Measurements from ENCODE around the gene UBE2E2. TPM values are rescaled to one million over a fixed set of nuclear protein-coding genes. Genes with fewer than 3 reads are reported as not detected.

Gene UBE2E2
- total RNA-seq, 2 experiments from 2014 or later: 16.5 to 23.2 TPM

DNA sequence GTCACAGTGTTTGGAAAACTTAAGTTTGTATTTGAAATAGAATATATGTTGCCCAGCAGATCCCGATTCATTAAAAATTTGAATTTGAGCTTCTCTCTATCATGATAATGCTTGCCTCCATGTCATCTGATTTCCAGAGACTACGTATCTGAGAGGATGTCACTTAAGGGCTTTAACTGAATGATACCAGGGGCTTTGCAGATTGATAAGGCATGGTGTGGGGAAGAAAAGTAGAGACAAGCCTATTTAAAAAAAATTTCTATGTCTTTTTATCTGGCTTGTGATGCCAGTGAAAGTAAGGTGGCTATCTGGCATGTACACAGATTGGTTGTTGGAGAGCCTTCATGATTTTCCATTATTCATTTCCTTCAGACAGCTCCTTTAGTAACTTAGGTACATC, 72.7 kb downstream of the UBE2E2 start:
- TF ChIP-seq, protein P1, sequence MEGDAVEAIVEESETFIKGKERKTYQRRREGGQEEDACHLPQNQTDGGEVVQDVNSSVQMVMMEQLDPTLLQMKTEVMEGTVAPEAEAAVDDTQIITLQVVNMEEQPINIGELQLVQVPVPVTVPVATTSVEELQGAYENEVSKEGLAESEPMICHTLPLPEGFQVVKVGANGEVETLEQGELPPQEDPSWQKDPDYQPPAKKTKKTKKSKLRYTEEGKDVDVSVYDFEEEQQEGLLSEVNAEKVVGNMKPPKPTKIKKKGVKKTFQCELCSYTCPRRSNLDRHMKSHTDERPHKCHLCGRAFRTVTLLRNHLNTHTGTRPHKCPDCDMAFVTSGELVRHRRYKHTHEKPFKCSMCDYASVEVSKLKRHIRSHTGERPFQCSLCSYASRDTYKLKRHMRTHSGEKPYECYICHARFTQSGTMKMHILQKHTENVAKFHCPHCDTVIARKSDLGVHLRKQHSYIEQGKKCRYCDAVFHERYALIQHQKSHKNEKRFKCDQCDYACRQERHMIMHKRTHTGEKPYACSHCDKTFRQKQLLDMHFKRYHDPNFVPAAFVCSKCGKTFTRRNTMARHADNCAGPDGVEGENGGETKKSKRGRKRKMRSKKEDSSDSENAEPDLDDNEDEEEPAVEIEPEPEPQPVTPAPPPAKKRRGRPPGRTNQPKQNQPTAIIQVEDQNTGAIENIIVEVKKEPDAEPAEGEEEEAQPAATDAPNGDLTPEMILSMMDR (IDR thresholded peaks at IDR 0.05): no peak
- intact Hi-C loops (cut with micrococcal nuclease): no loop called here
- Mint-ChIP-seq H3K9me3 (peaks cover 8% of the 10 kb centered on the region), H3K27ac (no peak overlapping the region), H3K4me3 (no peak overlapping the region), H3K27me3 (no peaks in the 10 kb centered on the region), H3K4me1 (ENCODE audit: low read depth) (peaks cover 9% of the 10 kb centered on the region), H3K36me3 (ENCODE audit: low read depth) (peaks cover 6% of the 10 kb centered on the region)
- DNase-seq (no peak), ATAC-seq (no peak)
- ChIA-PET CTCF (no interaction called here), POLR2A (no interaction called here)

DNA sequence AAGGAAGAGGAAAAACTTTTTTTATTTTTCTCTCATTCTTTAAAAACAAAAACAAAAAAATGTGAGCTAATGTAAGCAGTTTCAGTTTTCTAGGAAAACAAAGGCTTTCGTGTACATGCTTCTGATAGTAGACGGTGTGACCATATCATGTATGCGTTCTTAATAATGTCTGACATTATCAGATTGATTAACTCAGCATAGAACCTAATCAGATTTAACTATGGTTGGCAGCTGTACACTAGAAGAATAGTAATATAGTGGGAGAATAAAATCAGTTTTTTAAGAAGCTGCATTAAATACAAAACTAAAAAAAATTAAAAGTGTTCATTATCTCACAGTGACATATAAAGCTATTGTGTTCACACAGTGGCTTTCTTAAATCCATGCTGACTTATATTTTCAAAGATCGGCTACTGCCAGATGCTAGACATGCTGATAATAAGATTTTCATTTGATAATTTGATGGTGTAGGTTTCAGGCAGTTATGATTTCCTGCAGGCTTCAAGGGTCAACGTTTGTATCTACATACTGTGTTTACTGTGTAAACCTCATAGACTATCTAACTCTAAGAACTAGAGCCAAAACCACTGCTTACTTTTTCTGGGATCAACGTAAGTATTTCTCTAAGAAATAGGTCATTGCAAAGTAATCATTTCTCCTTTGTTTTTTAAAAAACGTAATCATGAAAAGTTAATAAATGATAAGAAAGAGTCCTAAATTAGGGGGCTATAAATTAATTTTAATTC, 74.0 kb downstream of the UBE2E2 start:
- TF ChIP-seq, protein P1 (IDR thresholded peaks at IDR 0.05): no peak
- POLR2A ChIA-PET: no interaction called here
- Mint-ChIP-seq H3K36me3 (ENCODE audit: low read depth) (peaks cover 5% of the 10 kb centered on the region), H3K4me1 (ENCODE audit: low read depth) (peaks cover 9% of the 10 kb centered on the region), H3K27ac (no peak overlapping the region), H3K4me3 (no peak overlapping the region), H3K9me3 (peaks cover 4% of the 10 kb centered on the region), H3K27me3 (no peaks in the 10 kb centered on the region)
- ATAC-seq: no peak
- CTCF ChIA-PET: no interaction called here
- DNase-seq: no peak
- intact Hi-C loops (cut with micrococcal nuclease): no loop called here

DNA sequence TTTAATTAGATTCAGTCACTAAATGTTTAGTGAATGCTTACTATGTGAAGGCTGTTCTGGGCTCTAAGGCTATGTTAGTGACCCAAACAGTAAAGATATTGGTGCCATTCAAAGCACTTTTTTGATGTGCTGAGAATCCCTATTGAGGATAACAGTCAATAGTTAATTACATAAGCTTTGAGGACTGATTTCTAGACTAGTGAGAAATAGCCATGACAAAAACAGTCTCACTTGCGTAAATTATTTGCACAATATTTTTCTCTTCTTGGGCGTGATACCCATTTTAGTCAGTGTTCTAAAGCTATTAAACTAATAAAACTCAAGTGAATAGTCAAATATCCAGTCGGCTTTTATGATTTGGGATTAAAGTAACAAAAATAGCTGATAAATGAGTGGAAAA, 74.6 kb downstream of the UBE2E2 start:
- Mint-ChIP-seq H3K36me3 (ENCODE audit: low read depth) (peaks cover under 1% of the 10 kb centered on the region), H3K4me1 (ENCODE audit: low read depth) (peaks cover 6% of the 10 kb centered on the region), H3K9me3 (no peaks in the 10 kb centered on the region), H3K27me3 (no peaks in the 10 kb centered on the region), H3K27ac (no peak overlapping the region), H3K4me3 (no peak overlapping the region)
- ATAC-seq: no peak
- TF ChIP-seq, protein P1 (IDR thresholded peaks at IDR 0.05): no peak
- intact Hi-C loops (cut with micrococcal nuclease): no loop called here
- DNase-seq: no peak
- ChIA-PET POLR2A (no interaction called here), CTCF (no interaction called here)

DNA sequence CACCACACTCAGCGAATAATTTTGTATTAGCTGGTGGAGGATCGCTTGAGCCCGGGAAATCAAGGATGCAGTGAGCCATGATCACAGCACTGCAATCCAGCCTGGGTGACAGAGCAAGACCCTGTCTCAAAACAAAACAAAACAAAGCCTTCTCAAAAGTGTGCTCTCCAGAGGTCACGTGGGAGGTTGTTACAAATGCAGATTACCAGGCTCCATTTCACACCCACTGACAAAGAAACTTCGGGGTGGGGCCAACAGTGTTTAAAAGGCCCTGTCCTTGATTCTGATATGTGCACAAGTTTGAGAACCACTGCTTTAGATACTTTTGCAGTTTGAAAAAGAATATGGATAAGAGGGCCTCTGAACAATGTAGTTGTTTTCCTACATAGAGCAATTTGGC, 80.5 kb downstream of the UBE2E2 start:
- Mint-ChIP-seq H3K27me3 (no peaks in the 10 kb centered on the region), H3K4me1 (ENCODE audit: low read depth) (no peaks in the 10 kb centered on the region), H3K4me3 (no peak overlapping the region), H3K27ac (no peak overlapping the region), H3K9me3 (peaks cover 22% of the 10 kb centered on the region), H3K36me3 (ENCODE audit: low read depth) (peaks cover 9% of the 10 kb centered on the region)
- TF ChIP-seq, protein P1 (IDR thresholded peaks at IDR 0.05): no peak
- ATAC-seq (no peak), DNase-seq (no peak)
- ChIA-PET CTCF (no interaction called here), POLR2A (no interaction called here)
- intact Hi-C loops (cut with micrococcal nuclease): no loop called here

DNA sequence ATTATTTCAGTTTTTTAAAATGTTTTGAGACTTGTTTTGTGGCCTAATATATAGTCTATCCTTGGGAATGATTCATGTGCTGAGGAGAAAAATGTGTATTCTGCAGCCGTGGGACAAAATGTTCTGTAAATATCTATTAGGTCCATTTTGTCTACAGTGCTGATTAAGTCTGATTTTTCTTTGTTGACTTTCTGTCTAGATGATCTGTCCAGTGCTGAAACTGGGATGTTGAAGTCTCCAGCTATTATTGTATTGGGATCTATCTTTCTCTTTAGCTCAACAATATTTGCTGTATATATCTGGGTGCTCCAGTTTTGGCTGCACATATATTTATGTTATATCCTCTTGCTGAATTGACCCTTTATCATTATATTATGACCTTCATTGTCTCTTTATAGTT, 85.2 kb downstream of the UBE2E2 start:
- Mint-ChIP-seq H3K27me3 (no peaks in the 10 kb centered on the region), H3K4me3 (no peak overlapping the region)

More for the DNA sequence above, 85.2 kb downstream of the UBE2E2 start:
- Mint-ChIP-seq H3K36me3 (ENCODE audit: low read depth) (peaks cover 9% of the 10 kb centered on the region), H3K27ac (no peak overlapping the region), H3K4me1 (ENCODE audit: low read depth) (no peaks in the 10 kb centered on the region), H3K9me3 (peaks cover 22% of the 10 kb centered on the region)
- ChIA-PET CTCF (no interaction called here), POLR2A (no interaction called here)
- TF ChIP-seq, protein P1 (IDR thresholded peaks at IDR 0.05): no peak
- no peak for ATAC-seq
- DNase-seq: no peak
- intact Hi-C loops (cut with micrococcal nuclease): no loop called here
